GM12878 (cell line): Measurements from ENCODE around the gene DENND4C. TPM values are rescaled to one million over a fixed set of nuclear protein-coding genes. Genes with fewer than 3 reads are reported as not detected.

Source experiments
- ATF2 ChIP-seq: IDR thresholded peaks from 2 replicates; pipeline ENCODE4 v1.6.1; 2012; ENCODE audit warnings: low read length, inconsistent platforms
- ATF3 ChIP-seq: IDR thresholded peaks from 2 replicates; pipeline ENCODE4 v1.6.1; 2011; ENCODE audit warnings: low read depth, mild to moderate bottlenecking, low read length, moderate library complexity, borderline replicate concordance; ENCODE audit errors: extremely low read depth
- BCLAF1 ChIP-seq: fragments of 450-650 bp; IDR thresholded peaks from 2 replicates; pipeline ENCODE4 v1.6.1; 2017; ENCODE audit warnings: antibody characterized with exemption, mild to moderate bottlenecking, moderate library complexity
- BRCA1 ChIP-seq: IDR thresholded peaks from 2 replicates; pipeline ENCODE4 v1.6.1; 2011; ENCODE audit warnings: low read depth, low read length, improper control_type of control experiment
- IRF3 ChIP-seq: fragments of 450-650 bp; IDR thresholded peaks from 2 replicates; pipeline ENCODE4 v1.6.1; 2014; ENCODE audit warnings: mild to moderate bottlenecking
- MYB ChIP-seq: fragments of 150-350 bp; IDR thresholded peaks from 2 replicates; pipeline ENCODE4 v1.6.1; 2014; ENCODE audit warnings: mild to moderate bottlenecking, low read depth, low read length, borderline replicate concordance
- NRF1 ChIP-seq: conservative IDR thresholded peaks from 2 replicates; pipeline ENCODE4 v1.6.1; 2011; ENCODE audit warnings: mild to moderate bottlenecking, low read depth, low read length, improper control_type of control experiment
- RUNX3 ChIP-seq: IDR thresholded peaks from 2 replicates; pipeline ENCODE4 v1.6.1; 2012; ENCODE audit warnings: low read length, inconsistent platforms
- TARDBP ChIP-seq: IDR thresholded peaks from 2 replicates; pipeline ENCODE4 v1.6.1; 2016; ENCODE audit warnings: borderline replicate concordance
- ZNF592 ChIP-seq: fragments of 450-650 bp; IDR thresholded peaks from 2 replicates; pipeline ENCODE4 v1.6.1; 2017; ENCODE audit warnings: mild to moderate bottlenecking, moderate library complexity
- ZNF687 ChIP-seq: fragments of 450-650 bp; IDR thresholded peaks from 2 replicates; pipeline ENCODE4 v1.6.1; 2017; ENCODE audit warnings: mild to moderate bottlenecking, moderate library complexity
- ZZZ3 ChIP-seq: IDR thresholded peaks from 2 replicates; pipeline ENCODE4 v1.6.1; 2011; ENCODE audit warnings: low read depth; ENCODE audit not compliant: control insufficient read depth, insufficient read length
- polyA plus RNA-seq, 11 experiments: library from polyadenylated mRNA; depleted of rRNA in 4 of 11; unstranded in 6 of 11; stranded (reverse) in 5 of 11; fragments of >200 nt; fragmentation: Nextera tagmentation in 4 of 11; fragmentation: Illumina TruSeq in 1 of 11; extraction: Ambion mirVana in 4 of 11; extraction: Trizol in 1 of 11; gene quantifications; 1 replicate in 1 of 11; 2 replicates in 10 of 11; pipeline versions ENCODE4 v1.2.1 to v1.2.3, GENCODE V29; 2011 to 2016; ENCODE audit warnings: inconsistent platforms in 2 of 11, missing spikeins in 2 of 11, low read depth in 1 of 11
- total RNA-seq, 4 experiments: library from RNA; depleted of rRNA in 3 of 4; stranded (reverse); fragments of >200 nt in 3 of 4; fragmentation: Illumina TruSeq in 1 of 4; extraction: Trizol in 1 of 4; gene quantifications; 2 replicates each; pipeline versions ENCODE4 v1.2.1 to v1.2.3, GENCODE V29; 2013 to 2021

The DENND4C gene
- total and polyA plus RNA-seq, 10 of the 15 experiments (the other 5 are each of a cell fraction or from before 2014, with no cell fraction given) = 8.2 to 49.3 (median 24.7) TPM

GRCh38 chr9:19271081-19271480 is 40.6 kb downstream of the DENND4C start (continued):
- no peak for TF ChIP-seq ZNF687
- no peak for TF ChIP-seq TARDBP
- no peak for TF ChIP-seq RUNX3
- no peak for TF ChIP-seq MYB
- TF ChIP-seq NRF1 = no peak
- no peak for TF ChIP-seq ATF3
- no peak for TF ChIP-seq ATF2
- TF ChIP-seq BCLAF1 = no peak
- TF ChIP-seq BRCA1 = no peak
- TF ChIP-seq IRF3 = no peak
- no peak for TF ChIP-seq ZNF592
- TF ChIP-seq ZZZ3 = no peak
